22Rv1 (cell line): ENCODE results near the gene VWA8.

Source experiments
- CTCF ChIP-seq: fragments of 450-650 bp; IDR thresholded peaks from 2 replicates; pipeline ENCODE4 v1.5.1; 2017; ENCODE audit warnings: mild to moderate bottlenecking
- ZFX ChIP-seq: fragments of 450-650 bp; IDR thresholded peaks from 2 replicates; pipeline ENCODE4 v1.6.1; 2017; ENCODE audit warnings: antibody characterized with exemption, borderline replicate concordance

- TF ChIP-seq CTCF (no peak), ZFX (no peak)
These were observed 253.6 kb downstream of the VWA8 start for GRCh38 chr13:41707194-41707821.
